Measurements from ENCODE around the gene GRM8.

- TF ChIP-seq TAF1 (IDR thresholded peaks at IDR 0.05; ENCODE audit: borderline replicate concordance, insufficient read depth, low read length) (no peak), REST (IDR thresholded peaks at IDR 0.05; ENCODE audit: insufficient read depth in 1 of 2, low read depth in 2 of 2, low read length in 2 of 2) (no peak), SIN3A (IDR thresholded peaks at IDR 0.05; ENCODE audit: borderline replicate concordance, insufficient read depth, low read length) (no peak)
Measured at GRCh38 chr7:126727930-126728391, 524.8 kb downstream of the GRM8 start.

Measured in PFSK-1 (cell line).